NCI-H526 (cell line): ENCODE data around the gene S1PR4.

Experiments used
- DNase-seq, 2 experiments: peaks; one replicate each; lab custom pipeline; 2025; lab: John Stamatoyannopoulos, UW

Gene S1PR4, protein sequence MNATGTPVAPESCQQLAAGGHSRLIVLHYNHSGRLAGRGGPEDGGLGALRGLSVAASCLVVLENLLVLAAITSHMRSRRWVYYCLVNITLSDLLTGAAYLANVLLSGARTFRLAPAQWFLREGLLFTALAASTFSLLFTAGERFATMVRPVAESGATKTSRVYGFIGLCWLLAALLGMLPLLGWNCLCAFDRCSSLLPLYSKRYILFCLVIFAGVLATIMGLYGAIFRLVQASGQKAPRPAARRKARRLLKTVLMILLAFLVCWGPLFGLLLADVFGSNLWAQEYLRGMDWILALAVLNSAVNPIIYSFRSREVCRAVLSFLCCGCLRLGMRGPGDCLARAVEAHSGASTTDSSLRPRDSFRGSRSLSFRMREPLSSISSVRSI

DNA sequence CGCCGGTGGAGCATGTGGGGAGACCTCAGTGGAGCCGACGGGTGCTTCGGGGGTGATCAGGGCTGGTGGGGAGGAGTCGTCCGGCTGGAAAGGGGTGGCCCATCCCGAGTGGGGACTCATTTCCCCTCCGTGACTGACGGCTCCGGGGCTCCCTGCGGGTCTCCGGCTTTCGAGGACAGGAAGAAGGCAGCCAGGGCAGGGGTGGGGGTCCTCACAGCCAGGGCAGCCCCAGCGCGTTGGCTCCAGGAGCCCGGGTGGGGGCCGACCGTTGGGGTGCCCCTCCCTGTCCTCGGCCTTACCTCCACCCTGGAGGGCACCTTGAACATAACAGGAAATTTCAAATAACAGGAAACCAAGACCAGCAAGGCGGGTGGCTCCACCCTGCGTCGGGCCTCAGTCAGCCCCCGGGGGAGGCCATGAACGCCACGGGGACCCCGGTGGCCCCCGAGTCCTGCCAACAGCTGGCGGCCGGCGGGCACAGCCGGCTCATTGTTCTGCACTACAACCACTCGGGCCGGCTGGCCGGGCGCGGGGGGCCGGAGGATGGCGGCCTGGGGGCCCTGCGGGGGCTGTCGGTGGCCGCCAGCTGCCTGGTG, at the start of gene S1PR4:
Gene S1PR4, plus strand, starts transcription at position 393 of the 596 bp plus-strand sequence. Its CDS starts 24 bp downstream, at position 417.
- DNase-seq = no peak

DNA sequence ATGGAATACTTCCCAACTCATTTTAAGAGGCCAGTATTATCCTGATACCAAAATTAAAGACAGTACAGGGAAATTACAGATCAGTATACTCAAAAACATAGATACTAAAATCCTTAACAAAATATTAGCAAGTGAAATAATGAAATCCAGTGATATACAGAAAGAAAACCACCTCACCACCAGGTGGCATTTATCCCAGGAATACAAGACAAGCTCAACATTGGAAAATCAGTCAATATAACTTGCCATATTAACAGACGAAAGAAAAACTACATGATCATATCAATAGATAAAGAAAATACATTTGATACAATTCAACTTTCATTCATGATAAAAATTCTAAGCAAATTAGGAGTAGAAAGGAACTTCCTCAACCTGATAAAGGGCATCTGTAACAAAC, 49.5 kb upstream of the S1PR4 start:
- DNase-seq = peak in 1 of 2 experiments; percentile 60

DNA sequence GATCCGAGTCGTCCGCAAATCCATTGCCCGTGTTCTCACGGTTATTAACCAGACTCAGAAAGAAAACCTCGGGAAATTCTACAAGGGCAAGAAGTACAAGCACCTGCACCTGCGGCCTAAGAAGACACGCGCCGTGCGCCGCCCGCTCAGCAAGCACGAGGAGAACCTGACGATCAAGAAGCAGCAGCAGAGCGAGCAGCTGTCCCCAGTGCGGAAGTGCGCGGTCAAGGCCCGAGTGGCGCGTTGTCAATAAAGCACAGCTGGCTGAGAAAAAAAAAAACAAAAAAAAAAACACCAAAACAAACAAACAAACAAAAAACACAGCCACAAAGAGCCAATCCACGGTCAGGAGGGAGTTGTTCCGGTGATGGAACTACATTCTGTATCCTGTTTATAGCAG, 47.4 kb upstream of the S1PR4 start:
- no peak for DNase-seq

DNA sequence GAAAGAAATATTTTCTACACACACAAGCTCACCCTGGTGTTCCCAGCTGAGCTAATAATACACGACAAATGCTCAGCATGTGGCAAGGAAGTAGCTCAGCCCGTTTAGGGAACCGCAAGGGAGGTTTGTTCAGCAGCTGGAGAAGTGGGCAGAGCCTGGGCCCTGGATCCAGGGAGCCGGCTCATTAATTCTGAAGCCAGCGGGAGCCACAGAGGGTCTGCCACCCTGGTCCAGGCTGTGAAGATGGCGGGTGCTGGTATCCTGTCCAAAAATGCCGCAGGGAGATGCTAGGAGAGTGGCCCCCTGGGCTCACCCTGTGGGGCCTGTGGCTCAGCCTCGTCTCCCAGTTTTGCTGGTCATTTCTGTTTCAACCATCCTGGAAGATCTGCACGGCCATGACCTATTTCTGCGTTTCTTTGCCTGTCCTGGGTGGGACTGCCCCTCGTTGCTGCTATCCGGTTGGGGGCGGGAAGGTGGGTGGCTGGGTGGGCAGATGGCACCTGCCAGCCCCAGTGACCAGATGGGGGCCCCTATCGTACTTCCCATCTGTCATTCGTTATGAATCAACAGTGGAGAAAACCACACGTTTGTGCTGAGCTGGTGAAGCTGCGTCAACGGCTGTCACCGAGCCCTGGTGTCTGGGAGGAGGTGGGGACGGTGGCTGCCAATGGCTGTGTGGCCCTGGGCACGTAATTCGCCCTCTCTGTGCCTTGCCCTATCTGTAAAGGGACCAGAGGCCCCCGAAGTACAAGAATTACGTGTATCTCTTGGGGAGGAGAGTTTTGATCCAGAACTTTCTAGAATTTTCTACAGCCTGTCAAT, 45.4 kb upstream of the S1PR4 start:
- peak in 1 of 2 experiments; percentile 55 for DNase-seq

DNA sequence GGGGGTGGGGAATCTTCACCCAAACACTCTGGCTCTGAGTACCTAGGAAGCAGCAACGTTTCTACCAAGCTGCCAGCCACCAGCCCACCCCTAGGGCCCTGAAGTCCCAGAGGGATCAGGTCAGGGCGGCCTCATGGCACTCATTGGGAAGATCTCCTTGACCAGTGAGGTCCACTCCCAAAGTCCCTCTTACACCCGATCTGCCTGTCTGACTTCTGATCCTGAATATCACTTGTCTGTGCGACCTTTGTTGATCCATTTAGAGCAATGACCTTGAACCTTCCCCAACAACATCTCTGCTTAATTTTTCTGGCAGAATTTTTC, 44.8 kb upstream of the S1PR4 start:
- DNase-seq = no peak

DNA sequence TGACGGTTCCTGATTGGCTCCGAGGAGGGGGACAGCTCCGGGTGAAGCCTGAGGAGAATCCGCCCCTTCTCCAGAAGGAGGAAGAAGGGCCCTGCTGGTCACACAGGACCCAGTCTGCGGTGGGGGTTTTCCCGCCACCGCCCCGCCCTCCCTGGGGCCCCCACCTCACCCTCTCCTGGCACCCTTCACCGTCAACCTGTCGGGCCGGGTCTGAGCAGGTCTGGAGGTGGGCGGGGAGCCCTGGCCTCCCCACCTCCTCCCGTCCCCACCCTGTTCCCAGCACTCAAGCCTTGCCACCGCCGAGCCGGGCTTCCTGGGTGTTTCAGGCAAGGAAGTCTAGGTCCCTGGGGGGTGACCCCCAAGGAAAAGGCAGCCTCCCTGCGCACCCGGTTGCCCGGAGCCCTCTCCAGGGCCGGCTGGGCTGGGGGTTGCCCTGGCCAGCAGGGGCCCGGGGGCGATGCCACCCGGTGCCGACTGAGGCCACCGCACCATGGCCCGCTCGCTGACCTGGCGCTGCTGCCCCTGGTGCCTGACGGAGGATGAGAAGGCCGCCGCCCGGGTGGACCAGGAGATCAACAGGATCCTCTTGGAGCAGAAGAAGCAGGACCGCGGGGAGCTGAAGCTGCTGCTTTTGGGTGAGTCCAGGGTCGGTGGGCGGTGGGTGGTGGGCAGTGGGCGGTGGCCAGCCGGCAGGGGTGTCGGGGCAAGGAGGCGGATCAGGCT, 42.4 kb upstream of the S1PR4 start, which contains the start of gene GNA15:
Gene GNA15, plus strand, starts transcription at position 73 of the 723 bp plus-strand sequence. Its CDS starts 418 bp downstream, at position 491.
- DNase-seq = no peak

DNA sequence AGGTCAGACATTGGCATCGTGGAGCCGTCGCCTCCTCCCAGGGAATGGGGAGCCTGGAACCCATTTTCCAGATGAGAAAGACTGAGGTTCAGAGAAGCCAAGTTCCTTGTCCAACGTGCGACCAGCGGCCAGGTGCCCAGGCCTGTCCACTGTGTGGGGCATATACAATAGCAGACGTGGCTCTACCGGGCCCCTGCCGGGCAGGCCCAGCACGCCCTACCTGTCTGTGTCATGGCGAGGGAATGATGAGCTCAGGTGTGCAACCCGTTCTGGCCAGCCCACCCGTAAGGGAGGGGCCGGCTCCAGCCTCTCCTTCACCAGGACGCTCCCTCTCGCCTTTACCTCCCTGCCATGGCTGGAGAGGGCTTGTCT, 41.9 kb upstream of the S1PR4 start:
- DNase-seq = no peak

DNA sequence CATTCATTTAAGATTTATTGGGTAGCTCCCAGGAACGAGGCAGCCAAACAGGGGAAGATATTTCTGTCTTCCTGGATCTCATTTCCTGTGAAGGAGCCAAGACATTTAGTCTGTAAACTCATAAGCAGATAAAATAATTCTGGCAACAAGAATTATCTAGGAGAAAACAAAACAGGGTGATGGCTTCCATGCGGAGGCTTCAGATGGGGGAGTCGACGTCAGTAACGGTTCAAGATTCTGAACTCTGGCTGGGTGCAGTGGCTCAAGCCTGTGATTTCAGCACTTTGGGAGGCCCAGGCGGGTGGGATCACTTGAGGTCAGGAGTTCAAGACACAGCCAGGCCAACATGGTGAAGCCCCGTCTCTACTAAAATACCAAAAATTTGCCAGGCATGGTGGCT, 41.5 kb upstream of the S1PR4 start:
- DNase-seq = no peak

DNA sequence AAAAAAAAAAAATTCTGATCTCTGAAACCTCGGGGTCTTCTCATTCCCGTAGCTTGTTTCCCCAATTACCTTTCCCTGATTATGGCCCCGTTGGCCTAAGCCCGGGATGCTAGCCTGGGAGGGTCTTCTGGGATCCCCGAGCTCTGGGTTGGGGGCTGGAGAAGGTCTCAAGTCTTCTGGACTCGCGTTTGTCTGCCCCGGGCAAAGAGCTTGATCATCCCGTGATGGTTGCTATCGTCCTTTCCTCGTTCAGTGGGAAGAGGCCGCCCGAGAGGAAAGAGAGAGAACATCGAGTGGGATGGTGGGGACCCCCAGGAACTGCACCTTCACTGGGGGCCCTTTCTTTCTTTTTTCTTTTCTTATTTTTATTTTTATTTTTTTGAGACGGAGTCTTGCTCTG, 40.3 kb upstream of the S1PR4 start:
- DNase-seq = no peak

DNA sequence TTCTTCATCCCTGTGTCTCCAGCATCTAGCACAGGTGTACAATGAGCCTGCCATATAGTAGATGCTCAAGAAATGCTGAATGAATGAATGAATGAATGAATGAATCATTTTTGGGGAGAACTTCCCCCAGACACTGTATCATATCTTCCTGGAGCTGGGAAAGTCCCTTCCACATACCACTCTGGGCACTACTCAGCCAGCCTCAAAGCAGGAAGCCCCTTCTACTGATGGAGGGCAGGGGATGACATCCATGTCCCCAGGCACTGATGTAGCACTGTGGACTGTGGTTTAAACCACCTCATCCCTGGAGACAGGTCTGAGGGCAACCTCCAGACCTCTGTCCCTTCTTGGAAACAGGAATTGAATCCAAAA, 37.9 kb upstream of the S1PR4 start:
- DNase-seq = no peak

DNA sequence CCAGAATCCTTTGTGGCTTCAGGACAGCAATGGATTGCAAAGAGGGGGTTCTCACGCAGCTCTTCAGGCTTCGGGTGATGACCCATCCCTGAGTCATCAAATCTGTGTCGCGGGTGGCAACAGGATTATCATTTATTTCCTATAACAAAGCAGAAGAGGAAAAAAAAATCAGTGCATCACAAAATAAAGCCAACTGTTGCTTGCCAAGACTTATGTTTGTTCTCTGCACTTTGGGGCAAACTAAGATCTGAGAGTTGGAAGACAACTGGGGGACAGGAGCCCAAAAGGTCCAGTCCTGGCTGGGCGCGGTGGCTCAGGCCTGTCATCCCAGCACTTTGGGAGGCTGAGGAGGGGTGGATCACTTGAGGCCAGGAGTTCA, 36.3 kb upstream of the S1PR4 start:
- DNase-seq = no peak

DNA sequence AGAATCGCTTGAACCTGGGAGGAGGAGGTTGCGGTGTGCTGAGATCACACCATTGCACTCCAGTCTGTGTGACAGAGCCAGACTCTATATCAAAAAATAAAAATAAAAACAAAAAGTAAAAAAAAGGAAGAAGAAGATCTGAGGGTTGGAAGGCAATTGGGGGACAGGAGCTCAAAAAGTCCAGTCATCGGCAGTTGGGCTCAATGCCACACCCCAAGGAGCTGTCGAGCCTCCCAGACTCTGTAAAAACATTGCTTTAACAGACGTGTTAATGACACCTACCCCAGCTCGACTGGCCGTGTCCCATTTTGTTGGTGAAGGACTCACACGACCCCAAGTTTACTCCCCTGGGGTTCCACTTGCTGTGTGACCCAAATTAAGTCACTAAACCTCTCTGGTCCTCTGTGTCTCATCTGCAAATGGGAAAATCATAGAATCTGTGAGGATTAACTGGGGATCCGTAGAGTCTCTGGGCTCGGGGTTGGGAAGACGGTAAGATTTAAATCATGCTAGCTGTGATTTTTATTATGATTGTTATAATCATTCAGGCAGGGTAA, 35.7 kb upstream of the S1PR4 start:
- no peak for DNase-seq

DNA sequence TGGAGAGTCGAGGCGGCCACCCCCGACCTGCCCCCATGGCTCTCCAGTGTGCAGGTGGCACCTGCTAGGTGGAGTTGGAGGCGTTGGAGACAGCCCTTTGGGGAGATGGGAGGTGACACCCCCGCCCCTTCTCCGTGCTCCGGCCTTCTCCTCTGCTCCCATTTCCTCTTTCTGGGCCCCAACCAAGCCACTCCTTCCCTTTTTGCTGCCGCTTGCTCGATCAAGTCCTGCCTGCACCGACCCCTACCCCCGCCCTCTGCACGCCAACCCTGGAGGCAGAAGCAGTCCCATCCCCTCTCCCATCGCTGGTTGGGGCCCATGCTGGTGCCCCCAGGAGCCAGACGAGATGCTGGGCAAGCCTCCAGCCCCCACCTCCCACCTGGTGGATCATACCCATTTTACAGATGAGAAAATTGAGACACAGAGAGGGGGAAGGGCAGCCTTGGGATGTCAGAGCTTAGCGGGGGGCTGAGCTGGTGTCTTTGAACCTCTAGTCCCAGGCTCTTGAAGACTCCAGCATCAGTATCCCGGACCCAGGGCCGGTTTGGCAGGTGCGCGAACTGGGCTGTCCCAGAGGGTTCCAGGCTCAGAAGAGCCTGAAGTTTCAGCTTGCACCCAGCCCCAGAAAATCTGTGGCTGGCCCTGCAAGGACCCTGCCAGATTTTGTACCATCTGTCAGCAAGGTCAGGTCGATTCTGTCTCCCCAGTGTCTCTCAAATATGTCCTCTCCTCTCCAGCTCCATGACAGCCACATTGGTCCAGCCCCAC, 32.5 kb upstream of the S1PR4 start:
- DNase-seq = no peak

DNA sequence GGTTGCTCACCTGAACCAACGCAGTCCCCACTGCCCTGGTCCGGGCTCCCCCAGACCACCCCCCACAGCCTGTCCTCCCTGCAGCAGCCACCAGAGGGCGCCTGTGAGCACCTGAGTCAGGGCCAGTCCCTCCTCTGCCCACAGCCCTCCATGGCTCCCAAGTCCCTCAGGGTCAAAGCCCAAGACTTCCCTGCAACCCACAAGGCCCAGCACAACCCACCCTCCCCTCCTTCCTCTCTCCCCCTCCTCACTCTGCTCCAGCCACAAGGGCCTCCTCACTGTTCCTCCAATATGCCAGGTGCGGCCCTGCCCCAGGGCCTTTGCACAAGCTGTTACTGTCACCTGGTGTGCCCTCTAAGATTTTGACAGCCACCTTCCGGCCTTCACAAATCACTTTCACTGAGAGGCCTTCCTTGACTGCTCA, 31.9 kb upstream of the S1PR4 start:
- DNase-seq = no peak

DNA sequence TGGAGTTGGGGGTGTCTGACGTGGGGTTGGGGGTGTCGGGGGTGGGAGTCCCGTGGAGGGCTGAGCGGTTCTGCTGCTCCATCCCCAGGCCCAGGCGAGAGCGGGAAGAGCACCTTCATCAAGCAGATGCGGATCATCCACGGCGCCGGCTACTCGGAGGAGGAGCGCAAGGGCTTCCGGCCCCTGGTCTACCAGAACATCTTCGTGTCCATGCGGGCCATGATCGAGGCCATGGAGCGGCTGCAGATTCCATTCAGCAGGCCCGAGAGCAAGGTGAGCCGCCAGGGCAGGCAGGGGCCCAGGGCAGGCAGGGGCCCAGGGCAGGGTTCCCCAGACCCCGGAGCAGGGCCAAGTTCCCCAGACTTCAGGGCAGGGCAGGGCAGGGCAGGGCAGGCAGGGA, 30.1 kb upstream of the S1PR4 start:
- no peak for DNase-seq

DNA sequence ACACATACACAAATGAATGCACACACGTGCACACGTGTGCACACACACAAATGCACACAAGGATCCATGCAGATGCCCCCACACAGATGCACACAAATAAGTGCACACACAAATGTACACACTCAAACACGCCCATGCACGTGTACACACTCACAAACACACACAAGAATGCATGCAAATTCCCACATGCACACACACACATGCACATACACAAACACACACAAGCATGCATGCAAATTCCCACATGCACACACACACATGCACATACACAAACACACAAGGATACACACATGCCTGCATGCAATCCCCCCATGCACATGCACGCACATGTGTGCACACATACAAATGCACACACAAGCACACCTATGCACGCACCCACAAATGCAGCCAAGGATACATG, 29.5 kb upstream of the S1PR4 start:
- no peak for DNase-seq

DNA sequence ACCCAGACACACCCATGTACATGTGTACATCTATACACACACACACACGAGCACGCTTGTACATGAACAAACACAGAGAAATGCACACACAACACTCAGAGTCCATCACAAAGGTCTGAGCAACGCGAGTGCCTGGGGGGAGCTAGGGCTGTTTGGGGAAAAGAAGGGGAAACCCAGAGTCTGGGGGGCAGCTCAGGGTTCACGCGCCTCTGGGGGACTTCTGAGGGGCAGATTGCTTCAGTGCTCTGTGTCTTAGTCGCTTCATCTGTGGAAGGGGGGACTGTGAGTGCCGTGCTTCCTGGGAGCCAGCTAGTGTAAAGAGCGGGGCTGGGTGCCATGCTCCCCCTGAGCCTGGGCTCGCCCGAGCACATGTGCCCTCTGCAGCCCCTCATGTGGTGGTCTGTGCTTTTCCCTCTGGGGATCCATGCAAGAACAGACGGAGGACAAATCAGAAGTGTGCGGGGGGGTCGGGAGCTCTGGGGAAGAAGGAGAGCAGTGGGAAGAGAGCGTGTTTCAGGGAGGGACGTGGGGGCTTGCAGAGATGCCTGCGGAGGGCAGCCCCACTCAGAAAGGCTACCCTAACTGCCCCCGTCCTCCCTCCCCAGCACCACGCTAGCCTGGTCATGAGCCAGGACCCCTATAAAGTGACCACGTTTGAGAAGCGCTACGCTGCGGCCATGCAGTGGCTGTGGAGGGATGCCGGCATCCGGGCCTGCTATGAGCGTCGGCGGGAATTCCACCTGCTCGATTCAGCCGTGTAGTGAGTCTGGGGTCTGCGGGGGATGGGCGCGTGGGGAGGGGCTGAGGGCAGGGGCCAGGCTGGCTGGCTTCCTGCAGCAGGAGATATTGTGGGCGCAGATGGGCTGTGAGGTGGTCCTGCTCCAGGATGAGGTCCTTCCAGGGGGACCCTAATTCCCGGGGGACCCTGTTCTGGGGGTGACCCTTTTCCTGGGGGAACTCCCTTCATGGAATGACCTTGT, 28.8 kb upstream of the S1PR4 start:
- no peak for DNase-seq

DNA sequence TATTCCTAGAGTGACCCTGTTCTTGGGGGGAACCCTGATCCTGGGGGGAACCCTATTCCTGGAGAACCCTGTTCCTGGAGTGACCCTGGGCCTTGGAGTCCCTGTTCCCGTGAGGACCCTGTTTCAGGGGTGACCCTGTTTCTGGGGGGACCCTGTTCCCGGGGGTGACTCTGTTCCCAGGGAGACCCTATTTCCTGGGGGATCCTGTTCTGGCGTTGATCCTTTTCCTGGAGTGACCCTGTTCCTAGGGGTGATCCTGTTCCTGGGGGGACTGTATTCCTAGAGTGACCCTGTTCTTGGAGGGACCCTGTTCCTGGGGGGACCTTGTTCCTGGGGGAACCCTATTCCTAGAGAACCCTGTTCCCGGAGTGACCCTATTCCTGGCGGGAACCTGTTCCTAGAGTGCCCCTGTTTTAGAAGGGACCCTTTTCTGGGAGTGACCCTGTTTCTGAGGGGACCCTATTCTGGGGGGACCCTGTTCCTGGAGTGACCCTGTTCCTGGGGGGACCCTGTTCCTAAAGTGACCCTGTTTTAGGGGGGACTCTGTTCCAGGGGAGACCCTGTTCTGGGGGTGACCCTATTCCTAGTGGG, 27.7 kb upstream of the S1PR4 start:
- DNase-seq = no peak

DNA sequence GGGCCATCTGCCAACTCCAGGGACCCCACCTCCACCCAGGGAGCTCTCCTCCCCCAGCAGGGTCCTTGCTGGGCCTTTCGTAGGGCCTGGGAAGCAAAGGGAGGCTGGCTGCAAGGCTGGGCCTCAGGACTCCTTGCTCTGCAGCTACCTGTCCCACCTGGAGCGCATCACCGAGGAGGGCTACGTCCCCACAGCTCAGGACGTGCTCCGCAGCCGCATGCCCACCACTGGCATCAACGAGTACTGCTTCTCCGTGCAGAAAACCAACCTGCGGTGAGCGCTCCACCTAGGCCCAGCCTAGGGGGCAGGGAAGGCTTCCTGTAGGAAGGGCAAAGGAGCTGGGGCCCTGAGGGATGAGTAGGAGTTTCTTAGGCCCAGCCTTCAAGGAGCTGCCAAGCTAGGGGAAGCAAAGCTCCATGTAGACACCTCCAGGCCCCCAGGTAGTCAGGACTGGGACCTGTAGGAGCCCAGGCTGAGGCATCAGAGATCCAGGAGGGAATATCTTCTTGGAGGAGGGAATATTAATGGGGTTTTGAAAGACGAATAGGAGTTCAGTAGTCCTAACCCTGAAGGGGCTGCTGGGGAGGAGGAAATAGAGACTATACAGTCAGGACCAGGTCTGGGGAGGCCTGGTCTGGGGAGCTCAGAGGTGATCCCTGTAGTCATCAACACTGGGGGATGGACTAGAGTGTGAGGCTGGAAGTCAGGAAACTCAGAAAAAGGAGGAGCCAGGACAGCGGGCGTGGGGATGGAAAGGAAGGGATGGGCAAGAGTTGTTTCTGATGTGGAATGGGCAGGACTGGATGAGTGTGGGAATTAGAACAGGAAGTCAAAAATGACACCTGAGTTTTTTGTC, 26.8 kb upstream of the S1PR4 start:
- DNase-seq = no peak
